GM21515 (cell line): Measurements from ENCODE around the gene P2RY6.

Source experiments
- ATAC-seq: cut with Tn5 transposase; IDR thresholded peaks from one replicate; pipeline ENCODE4 v1.9.1; 2021; ENCODE audit not compliant: unreplicated experiment

Gene P2RY6

DNA sequence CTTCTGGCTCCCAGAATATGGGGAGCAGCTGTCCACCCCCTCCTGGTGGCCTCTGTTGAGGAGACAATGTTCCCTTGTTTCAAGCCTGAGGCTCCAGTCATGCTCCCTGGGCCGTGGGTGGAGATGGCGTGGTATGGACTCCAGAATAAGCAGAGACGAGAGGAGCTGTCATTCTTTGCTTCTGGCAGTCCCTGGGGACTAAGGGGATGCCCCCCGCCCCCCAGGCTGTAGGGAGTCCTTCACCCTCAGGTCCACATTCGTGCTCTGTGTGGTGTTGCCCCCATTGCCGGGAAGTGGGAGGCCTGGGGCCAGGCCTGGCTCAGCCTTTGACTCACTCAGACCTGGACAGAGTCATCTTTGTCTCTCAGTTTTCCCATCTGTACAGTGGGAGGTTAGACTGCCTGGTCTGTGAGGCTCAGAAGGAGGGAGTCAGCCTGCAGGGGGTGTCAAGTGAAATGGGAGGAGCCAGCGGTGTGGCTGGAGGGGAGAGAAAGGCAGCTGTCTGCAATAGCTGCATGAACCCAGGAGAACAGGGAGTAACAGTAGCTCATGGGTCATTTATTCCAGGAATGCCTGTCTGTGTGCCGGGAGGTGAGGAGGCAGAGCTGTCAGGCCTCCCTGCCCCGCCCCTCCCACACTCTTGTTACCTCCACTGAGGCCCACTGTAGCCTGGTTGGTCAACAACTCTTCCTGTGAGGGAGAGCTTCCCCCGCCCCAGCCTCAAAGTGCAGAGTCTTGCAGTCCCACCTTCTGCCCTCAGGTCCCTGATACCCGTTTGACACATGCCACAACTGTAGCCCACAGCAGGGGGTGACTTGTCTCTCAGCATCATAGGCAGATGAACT lies 42.2 kb downstream of the P2RY6 start:
- ATAC-seq: no peak

DNA sequence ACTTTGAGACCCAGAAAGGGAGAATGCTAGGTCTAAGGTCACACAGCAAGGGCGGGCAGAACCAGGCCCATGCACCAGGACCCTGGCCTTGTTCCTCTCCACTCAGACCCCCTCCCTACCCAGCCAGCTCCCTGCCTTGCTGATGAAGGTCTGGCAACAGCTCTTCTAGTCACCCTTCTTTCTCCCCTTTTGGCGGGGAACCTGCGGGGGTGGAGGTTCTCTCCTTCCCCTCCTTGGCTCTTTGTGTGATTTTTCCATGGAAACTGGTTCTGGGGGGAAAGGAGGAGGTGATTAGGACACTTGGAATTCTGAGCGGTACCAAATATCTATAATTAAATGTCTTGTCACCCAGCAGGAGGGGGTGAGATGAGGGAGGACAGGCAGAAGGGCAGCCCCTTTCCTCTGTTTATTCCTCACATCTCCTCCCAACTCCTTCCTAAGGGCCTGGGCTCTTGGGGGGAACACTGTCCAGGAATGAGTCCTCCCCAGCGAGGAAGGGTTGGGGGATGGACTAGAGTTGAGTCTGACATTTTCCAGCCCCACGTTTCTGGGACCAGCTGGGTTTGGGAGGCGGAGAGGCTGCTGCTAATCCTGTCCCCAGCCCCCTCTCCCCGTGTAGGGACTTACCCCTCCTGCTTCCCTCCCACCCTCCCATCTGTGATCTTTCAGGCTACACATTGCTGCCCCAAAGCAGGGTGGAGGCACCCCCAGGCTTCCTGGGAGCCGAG lies 43.3 kb downstream of the P2RY6 start:
- ATAC-seq: no peak

DNA sequence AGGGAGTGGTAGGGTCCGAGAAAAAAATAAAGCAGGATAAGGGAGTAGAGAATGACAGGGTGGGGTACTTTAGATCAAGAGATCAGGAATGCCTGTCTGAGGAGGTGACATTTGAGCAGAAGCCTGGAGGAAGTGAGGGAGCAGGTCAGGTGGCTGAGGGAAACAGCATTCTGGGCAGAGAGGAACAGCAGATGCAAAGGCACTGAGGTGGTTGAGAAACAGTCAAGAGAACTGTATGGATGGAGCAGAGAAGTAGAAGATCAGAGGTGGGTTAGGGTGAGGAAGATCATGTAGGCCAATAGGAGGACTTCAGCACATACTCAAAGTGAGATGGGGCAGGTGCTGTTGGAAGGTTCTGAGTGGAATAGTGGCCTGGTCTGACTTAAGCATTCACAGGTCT lies 44.3 kb downstream of the P2RY6 start:
- ATAC-seq: no peak

DNA sequence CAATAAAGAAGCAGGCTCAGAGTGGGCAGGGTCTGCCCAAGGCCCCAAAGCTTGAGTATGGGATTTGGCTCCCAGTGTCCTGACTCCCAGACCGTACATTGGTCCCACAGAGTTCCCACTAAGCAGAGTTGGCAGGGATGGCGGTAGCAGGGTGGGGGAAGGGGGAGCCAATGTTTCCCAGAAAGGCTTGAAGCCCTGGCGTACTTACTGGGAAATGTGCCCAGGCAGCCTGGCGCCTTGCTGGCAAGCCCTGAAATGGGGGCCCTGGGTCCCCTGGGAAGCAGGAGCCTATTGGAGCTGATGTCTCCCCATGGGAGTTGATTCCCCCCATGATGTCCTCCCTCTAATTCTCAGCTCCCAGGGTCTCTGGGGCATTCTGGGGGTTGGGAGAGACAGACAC lies 45.2 kb downstream of the P2RY6 start:
- ATAC-seq: no peak

DNA sequence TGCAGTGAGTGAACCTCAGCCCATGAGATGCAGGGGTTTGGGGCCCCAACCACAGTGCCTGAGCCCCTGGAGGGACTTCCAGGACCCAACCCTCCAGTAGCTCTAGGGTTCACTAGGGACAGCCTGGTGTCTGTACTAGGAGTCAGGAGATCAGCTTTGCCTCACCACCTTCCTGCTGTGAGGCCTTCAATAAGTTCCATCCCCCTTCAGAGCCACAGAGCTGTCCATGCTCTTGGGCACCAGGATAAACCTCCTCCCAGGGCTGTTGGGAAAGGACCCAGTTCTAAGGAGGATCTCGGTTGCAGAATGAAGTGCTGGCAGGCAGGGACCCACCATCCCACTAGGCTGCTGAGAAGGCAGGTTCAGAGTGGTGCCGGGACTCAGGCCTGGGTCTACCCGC lies 45.7 kb downstream of the P2RY6 start:
- ATAC-seq: no peak

DNA sequence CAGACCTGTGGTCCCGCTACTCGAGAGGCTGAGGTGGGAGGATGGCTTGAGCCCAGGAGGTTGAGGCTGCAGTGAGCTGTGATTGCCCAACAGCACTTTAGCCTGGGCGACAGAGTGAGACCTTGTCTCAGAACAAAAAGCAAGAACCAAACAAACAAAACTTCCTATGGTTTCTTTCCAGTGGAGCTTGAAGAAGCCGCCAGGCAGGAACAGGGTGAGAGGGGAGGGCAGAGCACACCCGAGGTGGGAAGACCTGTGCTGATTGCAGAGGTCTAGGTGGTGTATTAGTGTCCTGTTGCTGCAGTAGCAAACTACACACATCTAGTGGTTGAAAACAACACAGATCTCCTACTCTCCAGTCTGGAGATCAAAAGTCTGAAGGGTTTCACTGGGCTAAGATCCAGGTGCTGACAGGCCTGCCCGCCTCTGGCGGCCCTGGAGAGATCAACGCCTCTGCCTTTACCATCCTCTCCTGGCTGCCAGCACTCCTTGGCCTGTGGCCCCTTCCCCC lies 46.4 kb downstream of the P2RY6 start:
- ATAC-seq: no peak

DNA sequence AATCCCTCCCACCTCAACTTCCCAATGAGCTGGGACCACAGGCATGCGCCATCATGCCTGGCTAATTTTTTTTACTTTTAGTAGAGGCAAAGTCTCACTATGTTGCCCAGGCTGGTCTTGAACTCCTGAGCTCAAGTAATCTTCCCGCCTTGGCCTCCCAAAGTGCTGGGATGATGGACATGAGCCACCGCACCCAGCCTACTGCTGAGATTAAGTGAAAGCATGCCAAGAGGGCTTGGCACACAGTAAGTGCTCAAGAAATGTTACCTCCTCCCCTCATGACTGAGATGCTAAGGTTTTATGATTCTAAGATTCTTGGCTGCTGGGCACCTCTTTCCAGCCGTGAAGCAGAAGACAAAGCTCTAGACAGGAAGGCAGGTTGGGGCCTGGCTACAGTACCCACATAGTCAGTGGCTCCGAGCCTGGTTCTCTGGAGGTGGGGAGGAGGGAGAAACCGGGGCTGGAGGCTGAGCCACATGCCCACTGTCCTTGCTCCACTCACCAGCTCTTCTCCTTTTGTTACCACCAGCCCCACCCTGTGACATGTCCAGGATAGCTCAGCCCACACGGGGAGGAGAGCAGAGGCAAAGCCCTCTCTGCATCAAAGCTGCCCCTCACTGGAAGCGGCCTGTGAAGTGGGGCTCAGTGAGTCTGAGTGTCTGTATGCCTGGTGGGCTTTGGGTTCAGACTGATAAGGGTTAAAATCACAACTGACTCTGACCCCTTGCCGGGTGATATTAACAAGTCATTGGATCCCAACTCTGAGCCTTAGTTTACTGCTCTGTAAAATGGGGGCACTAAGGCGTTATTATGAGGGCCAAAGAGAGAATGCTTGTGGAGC lies 48.8 kb downstream of the P2RY6 start:
- ATAC-seq: no peak

DNA sequence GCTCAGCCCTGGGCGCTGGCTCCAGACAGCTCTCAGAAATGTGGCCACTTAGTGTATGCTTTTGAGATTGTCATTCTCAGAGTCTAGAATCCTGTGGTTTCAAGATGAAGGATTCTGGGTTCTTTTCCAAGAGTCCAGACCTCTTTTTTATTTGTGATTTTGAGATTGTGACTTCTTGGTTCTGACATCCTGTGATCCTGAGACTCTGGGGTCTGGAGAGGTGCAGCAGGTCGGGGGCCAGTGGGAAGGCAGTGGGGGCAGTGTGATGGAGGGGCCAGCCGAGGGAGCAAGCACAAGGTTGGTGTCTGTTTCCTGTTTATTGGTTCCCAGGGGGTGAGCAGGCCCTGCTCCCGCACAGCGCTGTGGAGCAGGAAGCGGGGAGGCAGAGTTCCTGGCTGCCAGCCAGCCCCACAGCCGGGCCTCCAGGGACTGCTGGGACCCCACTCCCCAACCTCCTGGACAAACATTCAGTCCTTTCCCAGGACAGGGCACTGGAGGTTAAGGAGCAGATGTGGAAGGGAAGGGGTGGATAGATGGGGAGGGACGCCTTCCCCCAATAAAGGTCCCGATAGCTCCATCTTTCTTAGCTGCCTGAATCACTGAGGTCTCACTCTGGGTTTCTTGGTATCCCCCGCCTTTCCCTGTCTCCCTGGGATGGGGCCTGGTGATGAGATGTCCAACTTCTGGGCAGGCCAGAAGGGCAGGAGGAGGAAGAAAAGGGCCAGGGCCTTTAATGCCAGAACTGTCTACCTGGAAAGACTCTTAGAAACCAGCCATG lies 49.7 kb downstream of the P2RY6 start:
- ATAC-seq: no peak

DNA sequence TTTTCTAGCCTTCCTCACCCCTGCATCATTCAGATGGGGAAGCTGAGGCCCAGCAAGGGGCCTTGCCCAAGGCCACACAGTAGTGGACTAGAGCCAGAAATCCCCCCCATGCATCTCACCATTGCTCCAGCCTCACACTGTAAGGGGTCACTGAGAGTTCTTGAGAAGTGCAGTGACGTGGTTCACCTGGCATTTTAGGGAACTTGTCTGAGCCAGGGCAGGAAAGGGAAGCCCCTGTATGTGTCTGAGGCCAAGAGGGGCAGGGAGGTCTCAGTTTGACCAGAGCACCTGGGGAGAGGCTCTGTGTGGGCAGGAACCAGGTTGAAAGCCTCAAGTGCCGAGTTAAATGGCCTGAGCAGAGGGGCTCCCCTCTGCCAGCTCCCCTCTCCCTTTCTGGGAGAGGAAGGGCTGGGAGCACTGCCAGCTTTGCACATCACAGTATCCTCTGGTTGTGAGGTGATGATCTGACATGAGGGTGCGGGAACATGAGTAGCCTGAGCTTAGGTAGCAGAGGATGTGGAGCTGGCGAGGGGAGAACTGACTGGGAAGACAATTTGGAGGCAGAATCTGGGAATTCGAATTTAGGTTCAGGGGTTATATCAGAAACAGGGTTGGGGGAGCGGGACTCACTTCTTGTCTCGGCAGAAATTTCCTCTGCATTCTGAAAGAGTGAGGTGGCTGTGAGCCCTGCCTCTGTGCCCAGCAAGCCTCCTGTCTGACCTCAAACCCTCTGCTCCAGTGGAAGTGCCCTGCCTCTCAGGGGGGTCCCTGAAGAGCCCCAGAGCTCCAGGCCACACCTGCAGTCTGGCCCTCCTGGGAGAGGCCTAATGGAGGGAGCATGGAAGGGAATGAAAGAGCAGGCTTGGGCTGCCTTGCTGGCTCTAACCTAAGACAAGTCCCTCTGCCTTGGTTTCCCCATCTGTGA lies 50.5 kb downstream of the P2RY6 start:
- ATAC-seq: no peak

DNA sequence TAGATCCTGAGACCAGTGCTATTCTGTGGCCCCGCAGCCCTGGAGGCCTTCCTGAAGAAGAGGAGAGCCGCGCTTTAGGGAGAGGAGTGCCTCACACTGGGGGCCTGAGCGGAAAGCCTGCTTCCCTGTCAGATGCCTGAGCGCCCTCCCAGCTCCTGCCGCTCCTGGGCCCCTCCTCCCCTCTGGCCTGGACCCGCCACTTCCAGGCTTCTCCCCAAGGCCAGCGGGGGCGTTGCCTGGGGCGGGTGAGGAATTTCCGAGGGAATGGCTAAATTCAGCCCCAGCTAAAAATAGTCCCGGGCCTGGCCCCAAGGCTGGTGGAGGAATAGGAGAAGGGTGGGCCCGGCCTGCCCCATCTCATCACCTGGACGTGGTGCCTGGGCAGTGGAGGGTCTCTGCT lies 51.3 kb downstream of the P2RY6 start:
- no peak for ATAC-seq

DNA sequence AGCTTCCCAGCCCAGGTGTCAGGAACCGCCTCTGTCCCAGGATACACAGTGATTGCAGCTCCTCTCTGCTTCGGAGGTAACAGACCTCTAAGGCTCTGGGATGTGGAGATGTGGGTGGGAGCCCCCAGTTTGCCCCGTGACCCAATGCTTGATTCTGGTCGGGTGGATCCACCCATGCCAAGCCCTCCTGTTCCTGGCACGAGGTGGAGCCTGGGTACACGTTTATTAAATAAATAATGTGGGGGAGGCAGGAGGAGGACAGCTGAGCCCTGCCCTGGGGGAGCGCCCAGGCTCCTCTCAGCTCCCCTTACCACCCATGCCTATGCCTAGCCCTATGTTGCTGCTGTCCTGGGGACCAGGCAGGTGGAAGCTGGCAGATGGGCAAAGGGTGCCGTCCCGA lies 52.0 kb downstream of the P2RY6 start:
- no peak for ATAC-seq

DNA sequence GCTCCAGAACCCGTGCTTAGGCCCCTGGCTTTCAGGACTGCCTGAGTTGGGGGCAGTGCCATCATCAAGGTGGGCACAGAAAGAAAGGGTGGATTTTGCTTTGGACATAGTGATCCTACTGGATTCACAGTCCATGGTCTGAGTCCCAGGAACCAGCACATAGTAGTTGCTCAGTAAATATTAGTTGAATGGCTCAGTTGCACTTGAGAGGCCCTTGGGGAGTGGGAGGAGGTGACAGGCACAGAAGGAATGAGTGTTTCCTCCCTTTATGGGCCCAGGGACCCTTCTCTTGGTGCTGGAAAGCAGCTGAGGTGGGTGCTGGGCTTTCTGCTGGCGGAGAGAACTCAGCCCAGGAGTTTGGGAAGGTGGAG lies 52.5 kb downstream of the P2RY6 start:
- ATAC-seq: peak; percentile 13

DNA sequence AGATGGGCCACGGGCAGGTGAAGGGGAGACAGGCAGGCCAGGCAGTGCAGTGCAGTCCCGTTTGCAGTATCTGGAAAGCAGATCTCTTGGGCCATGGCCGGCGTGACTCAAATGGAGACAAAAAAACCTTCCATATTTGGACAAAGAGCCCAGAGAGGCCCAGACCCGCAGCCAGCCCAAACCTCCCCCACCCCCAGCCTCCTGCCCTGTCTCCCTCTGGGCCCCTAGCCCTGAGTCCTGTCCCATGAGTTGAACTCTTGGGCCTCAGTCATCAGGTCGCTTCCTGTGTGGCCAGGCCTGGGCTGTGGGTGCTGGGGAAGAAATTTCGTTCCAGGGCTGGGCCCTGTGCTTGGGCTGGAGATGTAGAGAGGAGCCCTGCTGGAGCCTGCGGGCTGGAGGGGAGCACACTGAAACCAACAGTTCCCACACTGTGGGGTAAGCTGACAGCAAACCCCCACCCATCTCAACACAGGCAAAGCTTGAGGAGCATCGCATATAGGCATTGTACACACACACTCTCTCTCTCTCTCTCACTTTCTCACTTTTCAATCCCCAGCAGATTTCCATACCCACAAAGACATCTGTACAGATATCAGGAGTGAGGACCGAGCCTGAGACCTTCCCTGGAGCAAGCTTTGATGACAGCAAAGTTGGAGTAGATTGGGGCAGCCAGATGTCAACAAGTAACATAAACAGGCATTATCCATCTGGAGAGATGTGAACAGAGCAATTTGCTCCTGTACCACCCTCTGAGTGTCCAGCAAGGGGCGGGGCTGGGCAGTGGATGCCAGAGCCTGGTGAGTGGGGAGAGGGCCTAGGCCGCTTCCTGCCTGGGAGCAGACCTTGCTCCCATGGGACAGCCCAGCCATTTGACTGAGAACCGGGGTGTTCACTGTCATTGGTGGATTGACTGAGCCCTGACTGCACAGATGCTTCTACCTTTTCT lies 53.2 kb downstream of the P2RY6 start:
- ATAC-seq: peak; percentile 51

DNA sequence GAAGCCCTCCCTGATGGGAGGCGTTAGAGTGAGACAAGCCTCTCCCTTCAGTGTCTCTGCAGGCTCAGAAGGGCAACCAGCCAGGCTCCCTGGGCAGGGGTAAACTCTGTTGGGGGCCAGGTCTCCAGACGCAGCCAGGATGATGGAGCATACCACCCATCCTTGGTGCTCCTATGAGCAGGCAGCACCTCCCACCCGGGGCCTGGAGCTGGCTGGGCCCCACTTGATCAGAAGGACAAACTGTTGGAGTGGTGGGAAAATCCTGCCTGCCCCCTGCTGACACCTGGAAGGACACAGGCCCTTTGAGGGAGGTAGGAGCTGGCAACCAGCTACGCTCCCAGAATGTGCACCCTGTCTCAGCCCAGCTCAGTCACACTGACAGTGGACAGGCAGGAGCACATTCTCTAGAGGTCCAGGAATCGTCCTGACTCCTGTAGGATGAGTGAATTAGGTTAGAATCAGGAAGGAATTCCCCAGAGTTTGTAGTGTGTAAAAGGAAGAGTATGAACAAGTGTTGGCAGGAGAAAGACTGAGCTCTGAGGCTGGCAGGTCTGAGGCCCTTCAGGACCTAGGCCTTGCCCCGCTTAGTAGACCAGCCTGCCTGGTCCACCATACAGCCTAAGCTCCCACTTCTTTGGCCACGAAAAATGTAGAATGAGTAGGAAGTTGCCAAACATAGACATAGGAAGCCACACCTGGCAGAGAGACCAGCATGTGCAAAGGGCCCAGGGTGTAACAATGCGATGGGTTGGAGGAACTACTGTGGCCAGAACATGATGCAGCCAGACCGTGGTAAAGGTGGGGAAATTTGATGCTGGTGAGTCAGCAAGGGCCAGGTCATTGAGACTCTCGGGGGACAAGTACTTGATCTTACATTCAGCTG lies 55.0 kb downstream of the P2RY6 start:
- ATAC-seq: no peak

DNA sequence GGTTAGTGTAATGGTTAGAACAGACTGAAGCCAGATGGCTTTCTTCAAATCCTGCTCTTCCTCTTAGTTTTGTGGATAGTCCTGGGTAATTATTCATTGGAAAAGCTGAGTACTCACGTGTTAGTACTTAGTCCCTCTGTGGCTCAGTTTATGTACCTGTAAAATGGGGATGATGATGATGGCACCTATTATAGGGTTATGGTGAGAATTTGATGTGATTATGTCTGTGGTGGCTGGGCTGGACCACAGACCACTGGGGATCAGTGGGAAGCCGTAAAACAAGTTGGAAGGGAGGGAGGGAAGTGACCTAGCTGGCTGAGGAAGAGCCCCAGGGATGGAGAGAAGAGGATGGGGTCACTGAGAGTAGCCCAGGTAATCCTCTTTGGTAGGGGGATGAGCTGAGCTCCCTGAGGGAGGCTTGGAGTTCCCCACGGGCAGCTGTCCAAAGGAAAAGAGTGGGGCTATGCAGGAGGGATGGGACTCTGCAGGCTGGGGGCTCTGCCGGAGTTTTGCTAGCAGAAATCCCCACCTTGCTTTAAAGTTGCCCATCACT lies 55.8 kb downstream of the P2RY6 start:
- ATAC-seq: no peak

DNA sequence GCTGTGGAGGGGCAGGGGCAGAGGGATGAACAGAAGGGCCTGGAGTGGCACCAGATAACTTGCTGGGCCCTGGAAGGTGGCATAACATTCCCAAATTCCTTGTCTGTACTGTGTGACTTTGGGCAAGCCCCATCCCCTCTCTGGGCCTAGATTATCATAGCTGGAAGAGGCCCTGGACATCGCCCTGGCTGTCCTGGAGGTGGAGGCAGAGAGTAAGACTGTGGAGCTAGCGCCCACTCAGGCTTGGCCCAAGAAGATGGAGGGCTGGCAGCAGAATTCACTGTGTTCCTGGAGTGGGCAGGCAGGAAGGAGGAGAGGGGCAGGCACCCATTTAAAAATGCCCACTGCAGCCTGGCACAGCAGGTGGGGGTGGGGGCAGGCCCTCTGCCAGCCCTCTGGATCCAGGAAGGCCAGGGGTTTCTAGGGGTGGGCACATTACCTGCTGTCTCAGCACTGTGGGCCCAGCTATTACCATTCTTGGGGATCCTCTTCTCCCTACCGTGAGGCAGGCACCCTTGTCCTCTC lies 58.5 kb downstream of the P2RY6 start:
- no peak for ATAC-seq
